ENCODE measurements around the gene RNF133.
"Not testable (repeated sequence)": the region's sequence is repeated elsewhere in the genome, so short reads cannot be mapped to it uniquely, and the experiment has no call there.

DNA sequence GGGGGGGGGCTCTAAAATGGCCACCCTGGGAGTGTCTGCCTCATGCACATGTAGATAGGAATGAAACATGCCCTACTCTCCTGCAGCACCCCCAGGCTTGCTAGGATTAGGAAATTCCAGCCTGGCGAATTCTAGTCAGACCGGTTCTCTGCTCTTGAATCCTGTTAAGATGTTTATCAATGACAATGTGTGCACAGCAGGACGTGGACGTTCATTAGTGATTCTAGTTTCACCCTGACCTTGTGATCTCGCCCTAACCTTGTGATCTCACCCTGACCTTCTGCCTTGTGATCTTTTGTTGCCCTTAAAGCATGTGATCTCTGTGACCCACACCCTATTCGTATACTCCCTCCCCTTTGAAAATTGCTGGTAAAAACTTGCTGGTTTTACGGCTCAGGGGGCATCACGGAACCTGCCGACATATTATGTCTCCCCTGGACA is 19.6 kb downstream of the RNF133 start:
- TF ChIP-seq, protein P1, sequence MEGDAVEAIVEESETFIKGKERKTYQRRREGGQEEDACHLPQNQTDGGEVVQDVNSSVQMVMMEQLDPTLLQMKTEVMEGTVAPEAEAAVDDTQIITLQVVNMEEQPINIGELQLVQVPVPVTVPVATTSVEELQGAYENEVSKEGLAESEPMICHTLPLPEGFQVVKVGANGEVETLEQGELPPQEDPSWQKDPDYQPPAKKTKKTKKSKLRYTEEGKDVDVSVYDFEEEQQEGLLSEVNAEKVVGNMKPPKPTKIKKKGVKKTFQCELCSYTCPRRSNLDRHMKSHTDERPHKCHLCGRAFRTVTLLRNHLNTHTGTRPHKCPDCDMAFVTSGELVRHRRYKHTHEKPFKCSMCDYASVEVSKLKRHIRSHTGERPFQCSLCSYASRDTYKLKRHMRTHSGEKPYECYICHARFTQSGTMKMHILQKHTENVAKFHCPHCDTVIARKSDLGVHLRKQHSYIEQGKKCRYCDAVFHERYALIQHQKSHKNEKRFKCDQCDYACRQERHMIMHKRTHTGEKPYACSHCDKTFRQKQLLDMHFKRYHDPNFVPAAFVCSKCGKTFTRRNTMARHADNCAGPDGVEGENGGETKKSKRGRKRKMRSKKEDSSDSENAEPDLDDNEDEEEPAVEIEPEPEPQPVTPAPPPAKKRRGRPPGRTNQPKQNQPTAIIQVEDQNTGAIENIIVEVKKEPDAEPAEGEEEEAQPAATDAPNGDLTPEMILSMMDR (conservative IDR thresholded peaks at IDR 0.05), result not testable (repeated sequence)
- TF ChIP-seq EZH2 (IDR thresholded peaks at IDR 0.05; ENCODE audit: low read depth), result not testable (repeated sequence)

All from PC-9 (cell line).